ENCODE measurements around the gene HOXB13.

DNA sequence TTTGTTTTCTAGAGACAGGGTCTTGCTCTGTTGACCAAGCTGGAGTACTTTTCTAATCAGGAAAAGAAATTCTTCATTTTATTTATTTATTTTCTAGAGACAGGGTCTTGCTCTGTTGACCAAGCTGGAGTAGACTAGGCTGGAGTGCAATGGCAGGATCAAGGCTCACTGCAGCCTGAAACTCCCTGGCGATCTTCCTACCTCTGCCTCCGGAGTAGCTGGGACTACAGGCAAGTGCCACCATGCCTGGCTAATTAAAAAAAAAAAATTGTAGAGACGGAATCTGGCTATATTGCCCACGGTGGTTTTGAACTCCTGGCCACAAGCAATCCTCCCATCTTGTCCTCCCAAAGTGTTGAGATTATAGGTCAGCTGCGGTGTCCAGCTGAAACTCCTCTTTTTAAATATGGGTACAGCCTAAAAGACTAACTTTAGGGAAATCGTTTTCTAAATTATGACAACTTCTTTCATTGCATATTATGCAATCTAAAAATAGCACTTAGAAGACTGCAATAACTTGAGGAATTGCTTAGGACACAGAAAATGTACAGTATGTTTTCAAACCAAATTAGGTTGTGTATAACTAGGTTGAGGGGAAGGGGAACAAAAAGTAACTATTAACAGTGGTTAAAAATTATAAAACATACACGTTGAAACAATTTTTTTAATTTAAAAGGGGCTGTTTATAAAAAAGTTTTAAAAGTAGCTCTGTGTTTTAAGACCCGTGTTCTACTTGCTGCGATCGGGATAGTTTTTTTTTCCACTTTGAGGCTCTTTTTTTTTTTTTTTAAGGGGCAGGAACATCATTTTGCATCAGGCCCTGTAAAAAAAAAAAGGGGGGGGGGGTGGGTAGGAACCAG is 11.0 kb downstream of the HOXB13 start:
- TF ChIP-seq, protein P1, sequence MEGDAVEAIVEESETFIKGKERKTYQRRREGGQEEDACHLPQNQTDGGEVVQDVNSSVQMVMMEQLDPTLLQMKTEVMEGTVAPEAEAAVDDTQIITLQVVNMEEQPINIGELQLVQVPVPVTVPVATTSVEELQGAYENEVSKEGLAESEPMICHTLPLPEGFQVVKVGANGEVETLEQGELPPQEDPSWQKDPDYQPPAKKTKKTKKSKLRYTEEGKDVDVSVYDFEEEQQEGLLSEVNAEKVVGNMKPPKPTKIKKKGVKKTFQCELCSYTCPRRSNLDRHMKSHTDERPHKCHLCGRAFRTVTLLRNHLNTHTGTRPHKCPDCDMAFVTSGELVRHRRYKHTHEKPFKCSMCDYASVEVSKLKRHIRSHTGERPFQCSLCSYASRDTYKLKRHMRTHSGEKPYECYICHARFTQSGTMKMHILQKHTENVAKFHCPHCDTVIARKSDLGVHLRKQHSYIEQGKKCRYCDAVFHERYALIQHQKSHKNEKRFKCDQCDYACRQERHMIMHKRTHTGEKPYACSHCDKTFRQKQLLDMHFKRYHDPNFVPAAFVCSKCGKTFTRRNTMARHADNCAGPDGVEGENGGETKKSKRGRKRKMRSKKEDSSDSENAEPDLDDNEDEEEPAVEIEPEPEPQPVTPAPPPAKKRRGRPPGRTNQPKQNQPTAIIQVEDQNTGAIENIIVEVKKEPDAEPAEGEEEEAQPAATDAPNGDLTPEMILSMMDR (conservative IDR thresholded peaks at IDR 0.05; ENCODE audit: low read length): no peak
- TF ChIP-seq EZH2phosphoT487 (IDR thresholded peaks at IDR 0.05; ENCODE audit: borderline replicate concordance): no peak

Measured in Loucy (cell line).